GM19238 (cell line): ENCODE results near the gene SLC13A5.
"Not testable (repeated sequence)": the region's sequence is repeated elsewhere in the genome, so short reads cannot be mapped to it uniquely, and the experiment has no call there.

ENCODE experiments used
- DNase-seq: peaks from one replicate; pipeline ENCODE4 v3.0.0; 2011; ENCODE audit warnings: low spot score; ENCODE audit not compliant: insufficient read length

The SLC13A5 gene

GRCh38 chr17:6713130-6713917, at the start of gene SLC13A5:
SLC13A5 (minus strand) TSS chr17:6713369; CDS start chr17:6713333, 36 bp downstream.
- no peak for DNase-seq

- DNase-seq: no peak
These were observed 48.6 kb upstream of the SLC13A5 start for GRCh38 chr17:6761779-6762178.

GRCh38 chr17:6757747-6758146, 44.6 kb upstream of the SLC13A5 start:
- no peak for DNase-seq

- DNase-seq: no peak
These were observed 43.4 kb upstream of the SLC13A5 start for GRCh38 chr17:6756425-6757031.

GRCh38 chr17:6755731-6756184, 42.6 kb upstream of the SLC13A5 start, which contains the start of gene XAF1:
XAF1 (plus strand) TSS chr17:6756046; CDS start chr17:6756079, 33 bp downstream.
- DNase-seq: no peak

GRCh38 chr17:6755281-6755680, 42.1 kb upstream of the SLC13A5 start:
- no peak for DNase-seq

- no peak for DNase-seq
These were observed 40.4 kb upstream of the SLC13A5 start for GRCh38 chr17:6753546-6753945.

GRCh38 chr17:6753006-6753445, 39.9 kb upstream of the SLC13A5 start:
- DNase-seq: peak; percentile 49

GRCh38 chr17:6752068-6752909, 39.1 kb upstream of the SLC13A5 start:
- DNase-seq: no peak

GRCh38 chr17:6749519-6749918, 36.4 kb upstream of the SLC13A5 start:
- no peak for DNase-seq

- no peak for DNase-seq
These were observed 35.4 kb upstream of the SLC13A5 start for GRCh38 chr17:6748617-6749016.

GRCh38 chr17:6746665-6747064, 33.5 kb upstream of the SLC13A5 start:
- DNase-seq: not testable (repeated sequence)

GRCh38 chr17:6729531-6729930, 16.4 kb upstream of the SLC13A5 start:
- no peak for DNase-seq

GRCh38 chr17:6724009-6724408, 10.8 kb upstream of the SLC13A5 start:
- DNase-seq: no peak

GRCh38 chr17:6721744-6722143, 8.6 kb upstream of the SLC13A5 start:
- DNase-seq: no peak

GRCh38 chr17:6716736-6717135, 3.6 kb upstream of the SLC13A5 start:
- DNase-seq: no peak

- no peak for DNase-seq
These were observed 1.2 kb upstream of the SLC13A5 start for GRCh38 chr17:6714315-6714874.

GRCh38 chr17:6713918-6714271, 726 bp upstream of the SLC13A5 start:
- no peak for DNase-seq

GRCh38 chr17:6712854-6713129, 377 bp downstream of the SLC13A5 start:
- no peak for DNase-seq

GRCh38 chr17:6712058-6712853, 913 bp downstream of the SLC13A5 start:
- no peak for DNase-seq

GRCh38 chr17:6711681-6712057, 1.5 kb downstream of the SLC13A5 start:
- DNase-seq: no peak
